ENCODE data around the gene C1orf21. TPM values are rescaled to one million over a fixed set of nuclear protein-coding genes. Genes with fewer than 3 reads are reported as not detected.

Gene C1orf21
- total RNA-seq, 1 experiment from 2014 or later: 0.15 TPM

DNA sequence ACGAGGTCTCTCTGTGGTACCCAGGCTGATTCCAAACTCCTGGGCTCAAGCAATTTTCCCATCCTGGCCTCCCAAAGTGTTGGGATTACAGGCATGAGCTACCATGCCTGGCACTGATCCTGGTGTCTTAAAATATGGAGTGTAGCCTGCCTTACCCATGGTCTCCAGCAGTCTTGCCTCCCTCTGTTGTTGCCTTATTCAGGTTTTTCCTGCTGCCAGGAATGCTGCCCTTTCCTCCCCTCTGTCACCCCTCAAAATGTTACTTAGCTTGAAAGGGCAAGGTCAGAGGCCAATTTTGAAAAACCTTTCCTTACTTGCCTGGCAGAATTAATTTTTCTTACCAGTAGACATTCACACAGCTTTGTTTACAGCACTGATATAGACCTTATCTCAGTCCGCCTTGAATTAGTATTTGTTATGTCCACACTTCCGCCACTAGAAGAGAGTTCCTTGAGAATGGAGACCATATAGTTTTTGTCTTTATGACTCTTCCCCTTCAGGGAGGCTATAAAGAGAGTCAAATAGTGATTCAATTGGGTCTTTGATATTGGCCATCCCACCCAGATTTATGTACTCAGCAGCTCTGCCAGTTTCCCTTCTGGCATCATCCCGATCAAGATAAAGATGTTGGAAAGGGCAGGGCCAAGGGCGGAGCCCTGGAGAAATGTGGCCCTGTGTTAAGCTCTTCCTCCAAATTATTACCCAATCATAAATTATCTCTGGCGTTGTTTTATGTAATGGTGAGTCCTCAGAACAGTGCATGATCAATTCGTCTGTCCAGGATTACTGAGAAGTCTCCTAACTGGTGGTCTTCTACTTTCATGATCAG, 38.8 kb downstream of the C1orf21 start:
- ATAC-seq (no peak), DNase-seq (ENCODE audit: low read depth, low spot score) (no peak)
- Histone ChIP-seq H3K27me3 (ENCODE audit: control insufficient read depth, insufficient read depth, low read length) (no peaks in the 10 kb centered on the region), H3K36me3 (ENCODE audit: control insufficient read depth, insufficient read depth, low read length) (no peaks in the 10 kb centered on the region), H3K4me3 (ENCODE audit: low read depth in 2 of 2, low read length in 2 of 2) (no peak overlapping the region), H3K4me1 (ENCODE audit: control insufficient read depth, insufficient read depth, low read length) (no peaks in the 10 kb centered on the region), H3K27ac (ENCODE audit: low read length) (no peak overlapping the region), H3K9me3 (ENCODE audit: control insufficient read depth, insufficient read depth, low read depth, low read length) (no peaks in the 10 kb centered on the region)
- TF ChIP-seq POLR2AphosphoS5 (IDR thresholded peaks at IDR 0.05; ENCODE audit: low read depth, low read length): no peak
- TF ChIP-seq, protein P1, sequence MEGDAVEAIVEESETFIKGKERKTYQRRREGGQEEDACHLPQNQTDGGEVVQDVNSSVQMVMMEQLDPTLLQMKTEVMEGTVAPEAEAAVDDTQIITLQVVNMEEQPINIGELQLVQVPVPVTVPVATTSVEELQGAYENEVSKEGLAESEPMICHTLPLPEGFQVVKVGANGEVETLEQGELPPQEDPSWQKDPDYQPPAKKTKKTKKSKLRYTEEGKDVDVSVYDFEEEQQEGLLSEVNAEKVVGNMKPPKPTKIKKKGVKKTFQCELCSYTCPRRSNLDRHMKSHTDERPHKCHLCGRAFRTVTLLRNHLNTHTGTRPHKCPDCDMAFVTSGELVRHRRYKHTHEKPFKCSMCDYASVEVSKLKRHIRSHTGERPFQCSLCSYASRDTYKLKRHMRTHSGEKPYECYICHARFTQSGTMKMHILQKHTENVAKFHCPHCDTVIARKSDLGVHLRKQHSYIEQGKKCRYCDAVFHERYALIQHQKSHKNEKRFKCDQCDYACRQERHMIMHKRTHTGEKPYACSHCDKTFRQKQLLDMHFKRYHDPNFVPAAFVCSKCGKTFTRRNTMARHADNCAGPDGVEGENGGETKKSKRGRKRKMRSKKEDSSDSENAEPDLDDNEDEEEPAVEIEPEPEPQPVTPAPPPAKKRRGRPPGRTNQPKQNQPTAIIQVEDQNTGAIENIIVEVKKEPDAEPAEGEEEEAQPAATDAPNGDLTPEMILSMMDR (IDR thresholded peaks at IDR 0.05): no peak
- TF ChIP-seq SIN3A (IDR thresholded peaks at IDR 0.05; ENCODE audit: borderline replicate concordance, insufficient read depth, low read depth, low read length): no peak
- TF ChIP-seq REST (IDR thresholded peaks at IDR 0.05; ENCODE audit: insufficient read depth in 1 of 2, low read depth in 2 of 2, low read length in 1 of 2): no peak
- TF ChIP-seq TCF7L2 (IDR thresholded peaks at IDR 0.05; ENCODE audit: low read depth, low read length): no peak
- CTCF ChIA-PET: no interaction called here
- BruUV-seq (replicated peaks): no TSS peak
- in situ Hi-C loops (cut with HindIII; ENCODE audit: low pct_unique_long_range_greater_than_20kb, low sequenced_read_pairs): no loop called here
- POLR2A ChIA-PET: interaction anchor here (0.5 kb wide), 1 partner anchor 1073 kb away, joined by 3 read pairs; no protein-coding TSS in a partner anchor
- intact Hi-C loops (cut with micrococcal nuclease; ENCODE audit: unreplicated experiment): no loop called here

GRCh38 chr1:184426278-184426674, 39.4 kb downstream of the C1orf21 start:
- H3K27me3 ChIP-seq (ENCODE audit: control insufficient read depth, insufficient read depth, low read length): no peaks in the 10 kb centered on the region
- POLR2A ChIA-PET: no interaction called here
- no peaks in the 10 kb centered on the region for H3K36me3 ChIP-seq (ENCODE audit: control insufficient read depth, insufficient read depth, low read length)
- TF ChIP-seq POLR2AphosphoS5 (IDR thresholded peaks at IDR 0.05; ENCODE audit: low read depth, low read length) (no peak), TCF7L2 (IDR thresholded peaks at IDR 0.05; ENCODE audit: low read depth, low read length) (no peak), SIN3A (IDR thresholded peaks at IDR 0.05; ENCODE audit: borderline replicate concordance, insufficient read depth, low read depth, low read length) (no peak)
- TF ChIP-seq, protein P1 (IDR thresholded peaks at IDR 0.05): no peak
- ATAC-seq (no peak), DNase-seq (ENCODE audit: low read depth, low spot score) (no peak)
- BruUV-seq (replicated peaks): no TSS peak
- no peak overlapping the region for H3K27ac ChIP-seq (ENCODE audit: low read length)
- H3K9me3 ChIP-seq (ENCODE audit: control insufficient read depth, insufficient read depth, low read depth, low read length): no peaks in the 10 kb centered on the region
- CTCF ChIA-PET: no interaction called here
- no peak overlapping the region for H3K4me3 ChIP-seq (ENCODE audit: low read depth in 2 of 2, low read length in 2 of 2)
- no peaks in the 10 kb centered on the region for H3K4me1 ChIP-seq (ENCODE audit: control insufficient read depth, insufficient read depth, low read length)
- intact Hi-C loops (cut with micrococcal nuclease; ENCODE audit: unreplicated experiment): no loop called here
- in situ Hi-C loops (cut with HindIII; ENCODE audit: low pct_unique_long_range_greater_than_20kb, low sequenced_read_pairs): no loop called here

All from Panc1 (cell line).